Fibroblast of upper back skin (primary cell): ENCODE data around the gene ALKBH4.
"Not testable (repeated sequence)": the region's sequence is repeated elsewhere in the genome, so short reads cannot be mapped to it uniquely, and the experiment has no call there.

Experiments used
- DNase-seq: peaks from one replicate; pipeline ENCODE4 v3.0.0-alpha.2; 2013

ALKBH4 gene

DNA sequence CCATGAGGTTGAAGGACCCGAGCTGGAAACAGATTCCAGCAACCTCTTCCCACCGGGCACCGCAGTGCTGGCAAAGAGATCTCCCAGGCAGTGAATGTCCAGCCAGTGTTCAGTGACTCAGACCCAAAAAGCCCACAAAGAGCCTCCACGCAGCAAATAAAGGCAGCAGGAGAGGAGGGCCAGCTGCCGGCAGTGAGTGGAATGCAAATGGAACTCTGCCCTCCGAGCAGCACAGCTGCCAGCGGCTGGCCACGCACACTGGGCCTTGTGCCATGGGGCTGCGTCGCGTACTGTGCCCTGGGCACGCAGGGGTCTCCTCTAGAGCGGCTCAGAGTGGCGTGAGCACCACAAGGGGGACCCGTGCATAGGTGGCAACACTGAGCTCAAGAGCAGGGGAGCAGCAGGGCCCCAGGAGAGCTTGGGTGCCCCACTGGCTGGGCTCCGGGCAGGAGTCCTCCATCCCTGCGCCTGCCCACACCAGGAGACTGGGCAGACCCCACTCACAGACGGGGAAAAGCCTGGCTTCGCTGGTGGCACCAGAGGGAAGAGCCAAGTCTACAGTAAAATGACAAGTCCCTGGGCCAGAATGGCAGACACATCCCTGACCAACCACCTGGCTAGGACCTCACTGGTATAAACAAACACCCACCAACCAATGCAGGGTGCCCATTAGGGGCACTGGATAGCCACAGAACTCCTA lies 10.2 kb upstream of the ALKBH4 start:
- not testable (repeated sequence) for DNase-seq

DNA sequence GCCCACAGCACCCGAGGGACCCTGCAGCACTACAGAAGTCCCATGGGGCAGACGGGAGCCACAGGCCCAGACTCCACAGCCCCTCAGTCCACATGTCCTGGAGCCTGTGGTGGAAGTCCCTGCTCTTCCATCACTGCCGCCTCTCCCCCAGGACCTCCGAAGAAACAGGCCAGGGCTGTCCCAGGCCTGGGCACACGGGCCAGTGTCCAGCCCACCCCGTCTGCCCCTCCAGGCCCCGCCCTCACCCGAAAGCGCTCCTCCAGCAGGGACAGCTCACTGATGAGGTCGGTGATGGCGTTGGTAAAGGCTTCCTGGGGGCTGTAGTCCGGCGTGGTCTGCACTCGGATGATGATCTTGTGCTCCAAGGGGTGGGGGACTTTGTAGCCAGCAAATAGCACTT lies 9.5 kb upstream of the ALKBH4 start:
- DNase-seq: not testable (repeated sequence)

DNA sequence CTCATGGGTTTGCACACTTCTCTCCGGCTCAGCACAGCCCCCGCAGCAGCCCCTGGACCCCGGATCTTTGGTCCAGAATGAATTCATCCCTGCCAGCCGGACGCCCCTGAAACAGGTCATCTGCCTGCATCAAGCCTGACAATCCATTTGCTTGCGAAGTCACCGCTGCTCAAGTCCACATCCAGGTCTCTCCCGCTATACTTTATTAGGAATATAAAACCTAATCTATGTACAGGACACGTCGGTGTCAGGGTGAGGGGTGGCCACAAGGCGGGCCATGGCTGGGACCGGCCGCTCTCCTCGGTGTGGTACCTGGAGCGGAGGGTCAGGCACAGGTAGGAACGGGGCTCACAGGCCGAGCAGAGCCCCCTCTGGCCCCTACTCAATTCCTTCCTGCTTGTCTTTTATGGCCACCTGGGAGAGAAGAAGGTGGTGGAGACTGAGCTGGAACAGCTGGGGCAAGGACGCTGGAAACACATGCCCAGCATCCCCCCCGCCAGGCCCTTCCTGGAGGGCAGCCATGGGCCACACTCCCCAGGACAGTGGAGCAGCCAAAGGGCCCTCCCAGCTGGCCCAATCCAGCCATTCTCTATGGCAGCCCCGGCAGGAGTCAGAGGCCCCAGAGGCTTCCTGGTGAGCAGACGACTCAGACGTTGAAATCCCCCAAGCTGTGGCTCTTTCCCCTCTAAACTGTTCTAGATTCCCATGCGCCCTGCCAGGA lies 8.8 kb upstream of the ALKBH4 start:
- no peak for DNase-seq

GRCh38 chr7:102472126-102473041 lies 7.7 kb upstream of the ALKBH4 start:
- DNase-seq: no peak

GRCh38 chr7:102471791-102472125 lies 7.1 kb upstream of the ALKBH4 start:
- no peak for DNase-seq

GRCh38 chr7:102469972-102470825 lies 5.5 kb upstream of the ALKBH4 start:
- no peak for DNase-seq

- DNase-seq: no peak
Measured at GRCh38 chr7:102469351-102469971, 4.8 kb upstream of the ALKBH4 start.

GRCh38 chr7:102468478-102469350 lies 4.1 kb upstream of the ALKBH4 start:
- DNase-seq: no peak

DNA sequence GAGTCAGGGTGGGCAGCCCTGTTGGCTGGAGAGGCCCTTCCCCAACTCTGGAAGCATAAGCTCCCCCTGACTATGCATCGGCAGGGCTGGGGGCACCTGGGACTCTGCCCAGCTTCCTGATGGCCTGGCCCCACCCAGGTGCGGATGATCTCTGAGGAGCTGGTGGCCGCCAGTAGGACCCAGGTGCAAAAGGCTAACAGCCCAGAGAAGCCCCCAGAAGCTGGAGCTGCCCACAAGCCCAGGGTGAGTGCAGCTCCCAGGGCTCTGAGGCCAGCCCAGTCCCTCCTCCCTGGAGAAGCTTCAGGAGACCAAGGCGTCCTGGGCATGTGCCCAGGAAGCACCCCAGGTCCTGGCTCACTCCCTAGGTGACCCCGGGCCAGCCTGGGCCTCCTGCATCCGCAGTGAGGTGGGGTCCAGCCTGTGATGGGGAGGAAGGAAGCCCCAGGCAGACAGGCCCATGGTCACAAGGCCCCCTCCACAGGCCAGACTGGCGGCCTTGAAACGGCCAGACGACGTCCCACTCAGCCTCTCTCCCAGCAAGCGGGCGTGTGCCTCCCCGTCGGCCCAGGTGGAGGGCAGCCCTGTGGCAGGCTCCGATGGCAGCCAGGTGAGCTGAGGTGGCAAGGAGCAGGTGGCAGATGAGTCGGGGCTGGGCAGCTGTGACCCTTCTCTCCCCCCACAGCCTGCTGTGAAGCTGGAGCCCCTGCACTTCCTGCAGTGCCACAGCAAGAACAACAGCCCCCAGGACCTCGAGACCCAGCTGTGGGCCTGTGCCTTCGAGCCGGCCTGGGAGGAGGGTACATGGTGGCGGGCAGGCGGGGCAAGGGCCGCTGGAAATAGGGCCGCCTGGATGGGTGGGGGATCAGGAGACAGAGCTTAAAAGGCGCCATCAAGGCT lies 3.2 kb upstream of the ALKBH4 start:
- DNase-seq: no peak

GRCh38 chr7:102466097-102466496 lies 1.4 kb upstream of the ALKBH4 start:
- DNase-seq: no peak

- no peak for DNase-seq
Measured at GRCh38 chr7:102463841-102464576, 654 bp downstream of the ALKBH4 start.

DNA sequence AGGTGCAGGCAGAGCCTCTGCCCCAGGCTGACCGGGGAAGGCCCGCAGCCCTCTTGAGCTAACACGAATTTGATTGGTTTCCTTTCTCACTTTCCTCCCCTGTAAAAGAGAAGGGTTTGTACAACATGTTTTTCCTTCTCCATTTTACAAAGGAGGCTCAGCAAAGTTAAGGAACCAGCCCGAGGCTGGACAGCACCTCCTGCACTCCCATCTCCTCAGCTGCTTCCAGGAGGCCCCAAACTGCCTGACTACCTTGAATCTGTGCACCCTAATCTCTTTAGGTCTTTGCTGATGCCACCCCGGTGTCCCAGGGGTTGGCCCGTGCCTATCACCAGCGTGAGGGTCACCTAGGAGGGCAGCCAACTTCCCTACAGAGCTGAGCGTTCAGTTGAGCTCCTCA lies 4.2 kb downstream of the ALKBH4 start:
- no peak for DNase-seq

DNA sequence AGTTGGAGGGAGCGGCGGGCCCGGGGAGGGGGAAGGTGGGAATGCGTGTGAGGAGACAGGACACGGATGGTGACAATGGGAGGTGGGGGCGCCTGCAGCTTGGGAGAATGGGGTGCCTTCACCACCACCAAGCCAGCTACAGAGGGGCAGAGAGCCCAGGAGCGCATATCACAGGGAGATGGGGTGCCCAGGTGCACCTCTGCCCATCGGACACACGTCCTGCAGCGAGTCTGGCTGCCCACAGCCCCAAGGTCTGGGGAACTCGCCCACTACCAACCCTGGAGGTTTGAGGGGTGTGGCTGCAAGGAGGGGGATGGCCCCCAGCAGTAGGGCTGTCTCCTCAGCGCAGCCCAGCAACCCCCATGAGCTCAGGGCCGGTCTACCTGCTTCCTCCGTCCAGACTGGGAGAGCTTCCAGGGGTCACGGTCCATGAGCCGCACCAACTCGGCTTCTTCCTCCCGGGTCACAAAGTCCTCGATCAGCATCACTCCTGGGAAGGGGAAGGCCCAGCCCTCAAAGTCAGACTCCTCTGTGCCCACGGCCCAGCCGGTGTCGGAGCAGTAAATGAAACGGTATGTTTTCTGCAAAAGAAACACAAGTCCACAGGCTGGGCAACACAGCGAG lies 5.3 kb downstream of the ALKBH4 start:
- DNase-seq: no peak

DNA sequence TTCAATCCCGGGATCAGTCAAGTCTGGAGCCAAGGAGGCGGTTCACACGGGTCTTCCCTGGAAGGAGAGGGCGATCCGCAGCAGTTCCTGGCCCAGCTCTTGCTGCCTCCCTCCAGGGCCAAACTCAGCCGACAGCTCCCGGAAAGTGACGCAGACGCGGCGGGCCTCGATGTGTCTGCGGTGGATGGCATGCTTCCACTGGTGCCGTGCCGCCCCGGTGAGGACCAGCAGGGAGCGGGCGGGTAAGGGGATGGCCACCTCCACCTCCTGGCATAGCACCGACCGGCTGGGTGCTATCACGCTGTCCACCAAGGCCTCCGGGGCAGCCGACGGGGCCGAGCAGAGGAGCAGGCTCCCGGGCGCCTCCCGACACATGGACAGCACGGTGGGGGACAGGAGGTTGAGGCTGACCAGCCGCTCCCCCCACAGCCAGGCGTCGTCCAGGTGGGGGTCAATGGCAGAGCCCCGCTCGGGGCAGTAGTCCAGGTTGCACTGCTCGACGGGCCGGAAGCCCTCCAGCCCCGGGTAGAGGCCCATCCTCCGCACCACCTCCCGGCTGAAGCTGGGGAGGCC lies 7.2 kb downstream of the ALKBH4 start:
- no peak for DNase-seq

- DNase-seq: peak; percentile 44
Measured at GRCh38 chr7:102456327-102456726, 8.3 kb downstream of the ALKBH4 start.

DNA sequence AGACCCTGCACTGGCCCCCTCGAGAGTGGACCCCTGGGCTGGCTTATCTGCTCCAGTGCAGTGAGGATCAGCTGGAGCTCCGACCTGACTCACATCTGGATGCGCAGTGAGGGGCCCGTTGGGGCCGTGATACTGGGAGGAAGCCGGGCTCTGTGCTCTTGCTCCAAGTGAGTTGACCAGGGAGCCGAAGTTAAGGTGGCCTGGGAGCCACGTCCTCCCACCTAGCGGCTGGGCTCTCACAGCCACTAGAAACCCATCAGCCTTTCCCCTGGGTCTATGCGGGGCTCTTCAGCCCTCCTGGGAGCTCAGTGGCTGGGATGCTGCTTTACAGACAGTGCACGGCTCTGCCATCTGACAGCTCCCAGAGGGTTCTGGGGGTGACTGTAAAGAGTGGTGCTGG lies 9.1 kb downstream of the ALKBH4 start:
- no peak for DNase-seq

- not testable (repeated sequence) for DNase-seq
Measured at GRCh38 chr7:102454932-102455331, 9.7 kb downstream of the ALKBH4 start.

GRCh38 chr7:102454468-102454867 lies 10.2 kb downstream of the ALKBH4 start:
- DNase-seq: no peak
